Endothelial cell of hepatic sinusoid (primary cell): ENCODE measurements around the gene ERI3.

ENCODE experiments used
- in situ Hi-C: cut with HindIII; loops from 2 replicates; pipeline ENCODE4 v1.10.0; 2017; ENCODE audit warnings: low sequenced_read_pairs

The ERI3 gene

DNA sequence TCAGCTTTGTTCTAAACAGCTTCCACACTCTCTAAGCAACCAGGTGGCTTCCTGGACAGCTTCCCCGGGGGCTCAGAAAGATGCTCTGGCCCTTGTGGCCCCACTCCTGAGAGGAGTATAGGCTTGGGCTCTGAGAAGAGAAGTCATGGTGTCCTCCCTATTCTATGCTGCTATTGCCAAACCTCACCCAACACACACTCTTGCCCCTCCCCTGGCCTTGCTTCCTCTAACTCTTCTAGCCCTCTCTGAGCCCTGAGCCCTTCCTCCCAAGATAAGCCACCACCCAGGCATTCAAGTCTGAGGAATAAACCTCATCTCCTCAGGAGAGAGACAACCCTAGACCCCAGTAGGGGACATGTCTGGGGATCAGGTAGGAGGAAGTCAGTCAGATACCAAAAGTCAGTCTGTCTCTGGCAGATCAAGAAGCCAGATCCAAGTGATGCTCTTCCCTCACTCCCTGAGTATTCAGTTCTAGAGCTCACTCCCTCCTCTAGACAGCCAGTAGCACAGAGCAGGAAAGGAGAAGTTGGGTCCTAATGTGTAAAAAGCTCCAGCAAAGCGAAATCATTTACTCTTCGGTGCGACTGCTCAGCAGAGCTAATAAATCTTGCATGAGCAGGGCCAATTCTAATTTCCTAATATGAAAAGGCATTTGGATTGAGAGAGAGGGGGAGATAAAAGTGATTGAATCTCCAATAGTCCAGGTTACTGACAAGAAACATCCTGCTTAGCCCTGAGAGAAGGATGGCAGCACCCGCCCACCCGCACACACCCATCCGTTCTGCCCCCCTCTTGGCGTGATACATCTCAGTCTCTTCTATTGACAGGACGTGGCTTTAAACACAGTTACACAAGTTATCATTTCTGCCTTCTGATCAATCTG is 91.2 kb downstream of the ERI3 start:
- in situ Hi-C loops: no loop called here

GRCh38 chr1:44262816-44263567 is 92.1 kb downstream of the ERI3 start:
- in situ Hi-C loops: no loop called here

DNA sequence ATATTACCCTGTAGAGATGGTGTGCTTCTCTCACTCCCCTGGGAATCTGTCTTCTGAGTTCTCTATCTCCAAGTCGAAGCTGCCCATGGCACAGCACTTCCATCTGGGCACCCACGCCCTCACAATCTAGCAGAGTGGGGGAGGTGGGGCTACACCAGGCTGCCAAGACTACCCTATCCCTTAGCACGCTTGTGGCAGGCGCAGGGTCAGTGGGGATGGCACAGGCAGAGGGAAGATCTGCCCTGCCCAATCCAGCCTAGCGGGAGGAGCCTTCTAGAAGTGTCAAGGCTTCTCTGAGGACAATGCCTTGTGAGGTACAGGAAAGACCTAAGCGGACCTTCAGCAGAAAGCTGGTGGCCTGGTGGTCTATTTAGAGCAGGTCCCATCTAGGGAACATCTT is 92.6 kb downstream of the ERI3 start:
- in situ Hi-C loops: no loop called here

- in situ Hi-C loops: no loop called here
Observed at GRCh38 chr1:44261962-44262361, 93.1 kb downstream of the ERI3 start.

GRCh38 chr1:44261171-44261817 is 93.8 kb downstream of the ERI3 start:
- in situ Hi-C loops: no loop called here

DNA sequence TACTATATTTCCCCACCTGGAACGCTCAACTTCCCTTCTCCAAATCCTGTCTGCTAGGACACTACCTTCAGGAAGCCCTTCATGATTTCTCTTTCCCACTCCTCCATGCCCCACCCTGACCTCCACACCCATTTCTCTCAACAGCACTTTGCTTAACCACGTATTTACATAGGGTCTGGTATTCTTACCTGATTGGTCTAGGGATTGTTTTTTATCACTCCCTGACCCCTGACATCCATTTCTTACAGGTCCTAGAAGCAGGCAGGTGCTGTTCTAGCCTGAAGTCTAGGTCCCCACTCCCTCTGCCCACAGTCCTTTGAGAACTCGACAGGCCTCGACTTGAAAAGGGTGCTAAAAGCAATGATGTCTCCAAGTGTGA is 94.3 kb downstream of the ERI3 start:
- in situ Hi-C loops: no loop called here

DNA sequence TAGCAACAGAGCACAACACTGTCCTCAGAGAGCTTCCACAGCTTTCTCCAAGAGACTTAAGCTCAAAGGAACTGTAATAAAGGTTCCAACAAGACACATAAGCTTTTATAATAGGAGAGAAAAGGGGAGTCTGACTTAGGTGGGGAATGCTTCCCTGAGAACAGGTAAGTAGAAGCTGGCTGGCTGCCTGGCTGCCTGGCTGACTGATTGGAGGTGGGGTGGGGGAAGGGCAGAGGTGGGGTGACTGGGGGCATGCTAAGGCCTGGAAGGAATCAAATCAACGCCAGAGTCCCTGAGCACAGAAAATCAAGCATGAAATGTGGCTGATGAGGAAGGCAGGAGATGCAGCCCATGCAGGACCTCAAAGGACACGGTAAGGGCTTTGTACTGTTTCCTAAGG is 96.0 kb downstream of the ERI3 start:
- in situ Hi-C loops: no loop called here

DNA sequence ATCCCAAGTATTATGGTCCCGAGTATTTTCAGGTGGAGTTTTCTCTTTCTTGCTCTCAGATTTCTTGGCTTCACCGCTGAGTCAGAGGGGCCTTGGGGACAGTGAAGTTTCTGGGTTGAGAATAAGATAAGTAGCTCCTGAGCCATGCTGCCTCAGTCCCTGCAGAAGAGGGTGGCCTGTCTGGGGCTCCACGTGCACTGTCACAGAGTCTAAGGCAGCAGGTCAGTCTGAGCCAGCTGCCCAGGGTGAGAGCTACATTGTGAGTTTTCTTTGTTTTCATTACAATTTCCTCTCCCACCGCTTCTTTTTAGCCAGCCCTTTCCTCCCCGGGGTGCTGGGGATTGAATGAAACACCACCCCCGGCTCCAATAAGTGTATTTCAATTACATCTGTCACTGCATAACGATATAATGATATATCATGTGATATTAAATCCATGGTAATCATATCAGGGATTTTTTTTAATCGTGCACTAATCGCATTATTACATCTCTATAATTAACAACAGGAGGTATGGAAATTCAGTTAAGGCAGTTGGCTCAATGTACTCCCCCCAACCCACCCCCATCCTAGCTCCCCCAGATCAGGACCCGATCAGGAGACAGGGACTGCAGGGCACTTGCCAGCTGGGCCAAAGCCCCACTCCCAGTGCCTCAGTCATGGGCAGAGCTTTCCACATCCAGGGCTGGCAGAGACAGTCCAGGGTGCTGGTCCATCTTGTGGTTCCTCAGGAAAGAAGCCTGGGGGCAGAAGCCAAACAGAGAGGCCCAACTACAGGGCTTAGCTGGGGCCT is 98.1 kb downstream of the ERI3 start:
- in situ Hi-C loops: no loop called here

DNA sequence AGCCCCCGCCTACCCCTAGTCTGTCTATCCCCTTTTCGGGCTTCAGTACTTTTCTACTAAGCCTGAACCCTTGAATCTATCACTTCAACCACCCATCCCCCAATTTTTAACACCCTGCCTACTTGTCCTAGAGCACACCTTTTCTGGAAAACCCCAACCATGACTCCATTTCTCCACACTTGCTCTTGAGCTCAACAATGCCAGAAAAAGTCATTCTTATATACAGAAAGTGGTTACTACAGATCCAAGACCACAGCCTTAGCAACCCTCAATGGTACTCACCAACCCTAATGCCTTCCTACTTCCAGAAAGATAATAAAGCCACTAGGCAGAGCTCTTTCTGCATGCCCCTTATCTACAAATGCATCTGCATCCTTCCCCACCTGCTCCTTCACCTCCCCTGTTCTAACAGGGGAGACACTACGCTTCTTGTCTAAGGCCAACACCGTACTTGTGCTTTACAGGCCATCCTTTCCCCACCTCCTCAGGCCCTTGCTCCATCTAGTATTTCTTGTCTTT is 100.6 kb downstream of the ERI3 start:
- in situ Hi-C loops: no loop called here

- in situ Hi-C loops: no loop called here
Observed at GRCh38 chr1:44251989-44252671, 102.9 kb downstream of the ERI3 start.

GRCh38 chr1:44251486-44251885 is 103.6 kb downstream of the ERI3 start:
- in situ Hi-C loops: no loop called here

GRCh38 chr1:44250068-44250781 is 104.8 kb downstream of the ERI3 start:
- in situ Hi-C loops: no loop called here

DNA sequence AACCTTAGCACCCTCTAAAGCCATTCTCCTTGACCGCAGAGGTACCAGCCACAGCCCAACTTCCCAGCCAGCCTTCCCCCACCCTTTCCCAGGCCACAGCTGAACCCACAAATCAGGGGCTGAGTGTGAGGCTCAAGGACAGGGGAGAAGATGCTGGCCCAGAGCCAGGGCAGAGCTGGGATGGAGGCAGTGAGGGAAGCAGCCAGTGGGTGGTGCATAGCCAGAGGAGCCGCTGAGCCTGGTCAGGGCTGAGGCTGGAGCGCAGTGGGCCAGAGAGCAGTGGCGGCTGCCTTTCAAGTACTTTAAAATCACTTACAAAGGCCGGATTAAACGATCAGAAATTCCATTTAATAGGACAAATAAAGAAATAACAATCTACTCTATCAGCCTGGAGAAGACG is 105.5 kb downstream of the ERI3 start:
- in situ Hi-C loops: loop anchor here (5.0 kb wide), 1 partner anchor 58 kb away; no protein-coding TSS in a partner anchor

DNA sequence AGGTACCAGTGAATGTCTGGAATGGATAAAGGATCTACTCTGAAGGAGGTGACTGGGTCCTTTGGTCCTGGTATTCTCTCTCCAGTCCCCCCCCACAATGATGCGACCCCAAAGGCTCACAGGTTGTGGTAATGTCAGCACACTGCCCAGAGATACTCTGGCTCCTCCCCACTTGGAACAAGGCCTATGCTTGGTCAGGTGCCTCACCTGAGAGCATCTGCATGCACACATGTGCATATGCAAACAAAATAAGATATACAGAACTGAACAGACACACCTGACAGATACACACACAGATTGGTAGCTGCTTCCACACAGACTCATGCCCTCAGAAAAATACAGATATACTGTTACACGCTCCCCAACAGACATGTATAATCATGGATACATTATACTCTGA is 108.3 kb downstream of the ERI3 start:
- in situ Hi-C loops: loop anchor here (5.0 kb wide), 1 partner anchor 60 kb away; no protein-coding TSS in a partner anchor

DNA sequence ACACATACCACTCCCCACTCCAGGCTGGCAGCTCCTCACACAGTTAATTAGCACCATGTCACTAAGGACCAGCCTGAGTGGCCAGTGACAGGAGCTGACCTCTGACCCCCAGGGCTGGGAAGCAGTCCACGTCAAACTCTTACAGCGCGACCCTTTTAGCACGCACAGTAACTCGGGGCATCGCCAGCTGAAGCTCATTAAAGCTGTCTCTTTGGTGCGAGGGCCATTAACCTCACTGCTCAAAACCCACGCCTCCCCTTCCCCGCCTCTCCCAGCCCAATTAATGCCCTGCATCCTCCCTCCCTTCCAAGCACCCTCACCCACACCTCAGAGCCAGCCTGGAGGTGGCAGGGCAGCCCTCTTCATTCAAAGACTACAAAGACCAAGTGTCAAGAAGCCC is 110.1 kb downstream of the ERI3 start:
- in situ Hi-C loops: loop anchor here (5.0 kb wide), 1 partner anchor 62 kb away; no protein-coding TSS in a partner anchor

GRCh38 chr1:44243782-44244495 is 111.1 kb downstream of the ERI3 start:
- in situ Hi-C loops: no loop called here

- in situ Hi-C loops: no loop called here
Observed at GRCh38 chr1:44242746-44243145, 112.3 kb downstream of the ERI3 start.

DNA sequence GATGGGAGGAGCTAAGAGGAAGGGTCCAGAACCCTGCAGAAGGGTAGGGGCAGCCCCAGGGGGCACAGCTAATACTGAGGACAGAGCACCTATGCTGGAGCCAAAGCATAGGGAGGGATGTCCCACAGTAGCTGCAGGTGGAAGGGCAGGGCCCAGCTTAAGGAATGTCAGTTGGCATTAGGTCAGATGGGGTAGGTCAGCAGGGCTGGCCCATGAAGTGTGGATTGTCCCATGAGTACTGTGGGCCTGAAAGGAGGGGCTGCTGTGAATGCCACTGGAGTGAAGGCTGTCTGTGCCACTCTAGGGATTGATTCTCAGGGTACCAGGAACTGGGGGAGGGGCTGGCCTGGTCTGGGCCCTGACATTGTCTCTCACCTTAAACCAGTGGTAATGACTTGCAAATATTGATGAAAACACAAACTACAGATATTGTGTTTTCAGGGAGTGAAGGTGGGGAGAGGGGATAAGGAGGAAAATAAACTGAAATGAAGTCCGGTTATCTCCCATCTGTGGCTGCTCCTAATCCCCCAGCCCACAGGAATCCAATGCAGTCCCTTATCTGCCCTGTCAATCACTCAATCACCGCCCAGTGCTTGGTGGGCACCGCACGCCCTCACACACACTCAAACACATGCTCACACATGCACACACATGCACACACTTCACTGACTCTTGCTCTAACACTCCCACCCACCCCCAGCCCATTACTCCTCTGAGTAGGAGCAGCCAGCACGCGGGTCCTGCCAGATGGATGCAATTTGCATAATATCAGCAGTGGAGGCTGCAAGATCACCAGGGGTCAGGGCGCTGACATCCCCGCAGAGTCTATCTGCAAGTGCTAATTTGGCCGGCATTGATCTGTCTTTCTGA is 114.0 kb downstream of the ERI3 start:
- in situ Hi-C loops: no loop called here
